ENCODE results near the gene LURAP1L.

DNA sequence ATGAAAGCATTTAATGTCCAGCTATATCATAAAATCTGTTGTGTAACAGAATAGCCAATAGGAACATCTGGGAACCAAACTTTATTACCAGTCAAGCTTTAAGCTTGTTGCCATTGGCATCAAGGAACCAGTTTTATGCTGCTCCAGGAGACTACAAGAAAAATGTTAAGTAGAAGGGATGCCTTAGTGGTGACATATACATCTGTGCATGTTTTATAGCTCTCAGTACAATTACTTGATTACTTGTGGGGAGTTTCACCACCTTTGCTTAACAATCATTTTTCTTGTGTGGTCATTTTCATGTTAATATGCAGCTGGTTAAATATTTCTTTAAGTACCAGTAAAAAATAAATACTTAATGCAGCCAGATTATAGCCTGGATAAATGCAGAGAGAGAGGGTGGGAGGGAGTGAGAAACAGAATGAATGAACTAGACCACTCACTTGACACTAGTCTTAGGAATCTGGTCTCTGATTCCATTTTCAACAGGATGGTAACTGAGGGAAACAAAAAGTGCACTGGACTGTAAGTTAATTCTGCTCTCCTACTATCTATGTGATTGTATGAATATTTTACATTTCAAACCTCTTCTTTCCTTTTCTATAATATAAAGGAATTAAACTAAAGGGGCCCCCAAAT is 35.7 kb upstream of the LURAP1L start:
- TF ChIP-seq POLR2A (IDR thresholded peaks at IDR 0.05; ENCODE audit: low read depth) (no peak), EP300 (IDR thresholded peaks at IDR 0.05) (no peak), POLR2AphosphoS5 (IDR thresholded peaks at IDR 0.05) (no peak)
- TF ChIP-seq, protein P1, sequence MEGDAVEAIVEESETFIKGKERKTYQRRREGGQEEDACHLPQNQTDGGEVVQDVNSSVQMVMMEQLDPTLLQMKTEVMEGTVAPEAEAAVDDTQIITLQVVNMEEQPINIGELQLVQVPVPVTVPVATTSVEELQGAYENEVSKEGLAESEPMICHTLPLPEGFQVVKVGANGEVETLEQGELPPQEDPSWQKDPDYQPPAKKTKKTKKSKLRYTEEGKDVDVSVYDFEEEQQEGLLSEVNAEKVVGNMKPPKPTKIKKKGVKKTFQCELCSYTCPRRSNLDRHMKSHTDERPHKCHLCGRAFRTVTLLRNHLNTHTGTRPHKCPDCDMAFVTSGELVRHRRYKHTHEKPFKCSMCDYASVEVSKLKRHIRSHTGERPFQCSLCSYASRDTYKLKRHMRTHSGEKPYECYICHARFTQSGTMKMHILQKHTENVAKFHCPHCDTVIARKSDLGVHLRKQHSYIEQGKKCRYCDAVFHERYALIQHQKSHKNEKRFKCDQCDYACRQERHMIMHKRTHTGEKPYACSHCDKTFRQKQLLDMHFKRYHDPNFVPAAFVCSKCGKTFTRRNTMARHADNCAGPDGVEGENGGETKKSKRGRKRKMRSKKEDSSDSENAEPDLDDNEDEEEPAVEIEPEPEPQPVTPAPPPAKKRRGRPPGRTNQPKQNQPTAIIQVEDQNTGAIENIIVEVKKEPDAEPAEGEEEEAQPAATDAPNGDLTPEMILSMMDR (IDR thresholded peaks at IDR 0.05), result no peak
